ENCODE results near the gene MIPEP. TPM values are rescaled to one million over a fixed set of nuclear protein-coding genes. Genes with fewer than 3 reads are reported as not detected.

Gene MIPEP
- total and polyA plus RNA-seq, 2 donors (not counting 1 experiment from before 2014, with no cell fraction given), result 90.0 to 92.5 TPM

DNA sequence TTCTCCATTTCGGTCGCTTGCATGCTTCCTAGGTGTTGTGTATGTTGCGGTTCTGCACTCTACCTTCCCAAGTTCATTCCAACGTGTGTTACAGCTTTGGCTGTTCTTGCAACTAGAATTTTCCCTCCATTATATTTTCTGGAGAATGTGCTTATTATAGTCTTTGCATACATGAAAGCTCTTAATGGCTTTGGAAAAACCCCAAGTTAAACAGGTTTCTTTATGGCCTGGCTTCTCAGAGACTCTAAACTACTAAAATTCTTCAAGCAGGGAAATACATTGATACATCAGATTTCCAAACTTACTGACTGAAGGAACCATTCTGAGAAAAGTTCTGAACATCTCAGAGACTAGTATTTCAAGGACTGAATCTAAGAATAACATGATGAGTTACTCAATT, 11.9 kb downstream of the MIPEP start:
- Histone ChIP-seq H4K20me1 (ENCODE audit: control insufficient read depth, extremely low read depth, insufficient read depth, low read length) (no peaks in the 10 kb centered on the region), H3K9ac (ENCODE audit: insufficient read depth, low read length) (no peak overlapping the region), H3K4me2 (ENCODE audit: extremely low read depth, insufficient read depth, low read length) (no peak overlapping the region), H3K36me3 (ENCODE audit: control insufficient read depth, insufficient read depth, low read length) (peaks cover 6% of the 10 kb centered on the region), H3K4me3 (replicated peaks in 1 of 4; ENCODE audit: control extremely low read depth in 1 of 4, insufficient read depth in 1 of 4, low read depth in 3 of 4, low read length in 4 of 4) (no peak overlapping the region), H3K27ac (ENCODE audit: insufficient read depth, low read length) (no peak overlapping the region), H3K27me3 (ENCODE audit: control insufficient read depth, insufficient read depth, low read length) (no peaks in the 10 kb centered on the region), H3K4me1 (ENCODE audit: control insufficient read depth, extremely low read depth, insufficient read depth, low read length) (no peaks in the 10 kb centered on the region), H2AFZ (ENCODE audit: low read length) (no peak overlapping the region), H3K79me2 (ENCODE audit: control insufficient read depth, insufficient read depth, low read length) (no peaks in the 10 kb centered on the region), H3K9me3 (ENCODE audit: control insufficient read depth, insufficient read depth, low read depth, low read length) (no peaks in the 10 kb centered on the region)
- no peak for DNase-seq (ENCODE audit: low read depth in 2 of 2)
- TF ChIP-seq, protein P1, sequence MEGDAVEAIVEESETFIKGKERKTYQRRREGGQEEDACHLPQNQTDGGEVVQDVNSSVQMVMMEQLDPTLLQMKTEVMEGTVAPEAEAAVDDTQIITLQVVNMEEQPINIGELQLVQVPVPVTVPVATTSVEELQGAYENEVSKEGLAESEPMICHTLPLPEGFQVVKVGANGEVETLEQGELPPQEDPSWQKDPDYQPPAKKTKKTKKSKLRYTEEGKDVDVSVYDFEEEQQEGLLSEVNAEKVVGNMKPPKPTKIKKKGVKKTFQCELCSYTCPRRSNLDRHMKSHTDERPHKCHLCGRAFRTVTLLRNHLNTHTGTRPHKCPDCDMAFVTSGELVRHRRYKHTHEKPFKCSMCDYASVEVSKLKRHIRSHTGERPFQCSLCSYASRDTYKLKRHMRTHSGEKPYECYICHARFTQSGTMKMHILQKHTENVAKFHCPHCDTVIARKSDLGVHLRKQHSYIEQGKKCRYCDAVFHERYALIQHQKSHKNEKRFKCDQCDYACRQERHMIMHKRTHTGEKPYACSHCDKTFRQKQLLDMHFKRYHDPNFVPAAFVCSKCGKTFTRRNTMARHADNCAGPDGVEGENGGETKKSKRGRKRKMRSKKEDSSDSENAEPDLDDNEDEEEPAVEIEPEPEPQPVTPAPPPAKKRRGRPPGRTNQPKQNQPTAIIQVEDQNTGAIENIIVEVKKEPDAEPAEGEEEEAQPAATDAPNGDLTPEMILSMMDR (conservative IDR thresholded peaks at IDR 0.05 in 1 of 2, IDR thresholded peaks at IDR 0.05 in 1 of 2; ENCODE audit: low read depth in 1 of 2, low read length in 2 of 2), result no peak
- TF ChIP-seq EZH2 (IDR thresholded peaks at IDR 0.05; ENCODE audit: low read length, missing control alignments), result no peak

- H3K27me3 ChIP-seq (ENCODE audit: control insufficient read depth, insufficient read depth, low read length), result no peaks in the 10 kb centered on the region
- no peaks in the 10 kb centered on the region for H3K9me3 ChIP-seq (ENCODE audit: control insufficient read depth, insufficient read depth, low read depth, low read length)
- H3K4me3 ChIP-seq (replicated peaks in 1 of 4; ENCODE audit: control extremely low read depth in 1 of 4, insufficient read depth in 1 of 4, low read depth in 3 of 4, low read length in 4 of 4), result no peak overlapping the region
- H3K36me3 ChIP-seq (ENCODE audit: control insufficient read depth, insufficient read depth, low read length), result peaks cover 3% of the 10 kb centered on the region
- no peaks in the 10 kb centered on the region for H3K79me2 ChIP-seq (ENCODE audit: control insufficient read depth, insufficient read depth, low read length)
- H3K4me2 ChIP-seq (ENCODE audit: extremely low read depth, insufficient read depth, low read length), result no peak overlapping the region
- no peak overlapping the region for H3K9ac ChIP-seq (ENCODE audit: insufficient read depth, low read length)
- no peak overlapping the region for H3K27ac ChIP-seq (ENCODE audit: insufficient read depth, low read length)
- H2AFZ ChIP-seq (ENCODE audit: low read length), result no peak overlapping the region
- peak in 1 of 2 donors; percentile 46 for DNase-seq (ENCODE audit: low read depth in 2 of 2)
- no peaks in the 10 kb centered on the region for H3K4me1 ChIP-seq (ENCODE audit: control insufficient read depth, extremely low read depth, insufficient read depth, low read length)
- H4K20me1 ChIP-seq (ENCODE audit: control insufficient read depth, extremely low read depth, insufficient read depth, low read length), result no peaks in the 10 kb centered on the region
- TF ChIP-seq, protein P1 (conservative IDR thresholded peaks at IDR 0.05 in 1 of 2, IDR thresholded peaks at IDR 0.05 in 1 of 2; ENCODE audit: low read depth in 1 of 2, low read length in 2 of 2), result peak; percentile 48 to 61
- TF ChIP-seq EZH2 (IDR thresholded peaks at IDR 0.05; ENCODE audit: low read length, missing control alignments), result no peak
Measured at GRCh38 chr13:23876265-23876664, 12.9 kb downstream of the MIPEP start.

- peaks cover 2% of the 10 kb centered on the region for H3K36me3 ChIP-seq (ENCODE audit: control insufficient read depth, insufficient read depth, low read length)
- H3K4me1 ChIP-seq (ENCODE audit: control insufficient read depth, extremely low read depth, insufficient read depth, low read length), result peaks cover 16% of the 10 kb centered on the region
- H3K4me3 ChIP-seq (replicated peaks in 1 of 4; ENCODE audit: control extremely low read depth in 1 of 4, insufficient read depth in 1 of 4, low read depth in 3 of 4, low read length in 4 of 4), result no peak overlapping the region
- no peaks in the 10 kb centered on the region for H3K27me3 ChIP-seq (ENCODE audit: control insufficient read depth, insufficient read depth, low read length)
- H4K20me1 ChIP-seq (ENCODE audit: control insufficient read depth, extremely low read depth, insufficient read depth, low read length), result no peaks in the 10 kb centered on the region
- no peak for TF ChIP-seq EZH2 (IDR thresholded peaks at IDR 0.05; ENCODE audit: low read length, missing control alignments)
- TF ChIP-seq, protein P1 (conservative IDR thresholded peaks at IDR 0.05 in 1 of 2, IDR thresholded peaks at IDR 0.05 in 1 of 2; ENCODE audit: low read depth in 1 of 2, low read length in 2 of 2), result peak in 1 of 2 donors; percentile 22
- DNase-seq (ENCODE audit: low read depth in 2 of 2), result peak; percentile 40 to 76
- H3K79me2 ChIP-seq (ENCODE audit: control insufficient read depth, insufficient read depth, low read length), result no peaks in the 10 kb centered on the region
- no peak overlapping the region for H3K27ac ChIP-seq (ENCODE audit: insufficient read depth, low read length)
- H3K9ac ChIP-seq (ENCODE audit: insufficient read depth, low read length), result no peak overlapping the region
- H2AFZ ChIP-seq (ENCODE audit: low read length), result no peak overlapping the region
- no peak overlapping the region for H3K4me2 ChIP-seq (ENCODE audit: extremely low read depth, insufficient read depth, low read length)
- no peaks in the 10 kb centered on the region for H3K9me3 ChIP-seq (ENCODE audit: control insufficient read depth, insufficient read depth, low read depth, low read length)
Measured at GRCh38 chr13:23871616-23872220, 17.5 kb downstream of the MIPEP start.
